ENCODE data around the gene ERG.
A peak's percentile ranks its signal among the peaks of the same experiment; 100 is the strongest.

Gene ERG

DNA sequence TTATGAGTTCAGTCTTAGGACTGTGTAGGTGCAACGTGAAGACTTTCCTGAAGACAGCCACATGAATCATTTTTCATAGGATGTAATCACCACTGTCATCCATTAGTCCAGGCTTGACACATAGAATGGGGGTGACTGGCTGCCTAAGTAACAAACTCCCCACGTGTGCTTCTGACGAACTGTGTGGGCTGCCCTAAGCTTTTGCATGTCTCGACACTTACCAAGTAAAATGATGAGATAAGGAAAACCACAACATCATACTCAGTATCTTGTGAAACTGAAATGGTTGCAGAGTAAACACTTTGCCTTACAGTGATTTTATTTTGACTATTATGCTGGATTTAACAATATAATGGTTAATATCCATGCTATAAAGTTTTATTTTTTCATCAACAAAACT, 19.5 kb downstream of the ERG start:
- no peak overlapping the region for H3K4me3 ChIP-seq
- peak overlapping the region in 6 of 21 experiments; percentile 20 to 76 (median 44) for H3K27ac ChIP-seq

DNA sequence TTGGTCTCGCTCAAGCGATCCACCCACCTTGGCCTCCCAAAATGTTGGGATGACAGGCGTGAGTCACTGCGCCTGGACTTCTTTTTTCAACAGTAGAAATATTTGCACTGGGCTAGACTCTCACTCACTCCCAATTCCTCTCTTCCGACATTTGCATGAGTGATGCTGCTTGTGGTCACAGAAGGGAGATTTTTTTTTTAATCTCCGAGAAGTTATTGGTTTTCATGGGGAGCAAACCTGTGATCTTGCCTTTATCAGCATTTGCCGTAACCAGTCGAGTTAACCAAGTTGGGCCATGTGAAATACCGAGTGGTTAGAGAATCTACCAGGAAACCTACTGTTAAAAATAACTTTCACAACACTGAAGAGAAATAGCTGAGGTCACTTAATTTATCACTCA, 21.1 kb downstream of the ERG start:
- H3K27ac ChIP-seq = peak overlapping the region in 3 of 21 experiments; percentile 3 to 76 (median 37)
- no peak overlapping the region for H3K4me3 ChIP-seq

DNA sequence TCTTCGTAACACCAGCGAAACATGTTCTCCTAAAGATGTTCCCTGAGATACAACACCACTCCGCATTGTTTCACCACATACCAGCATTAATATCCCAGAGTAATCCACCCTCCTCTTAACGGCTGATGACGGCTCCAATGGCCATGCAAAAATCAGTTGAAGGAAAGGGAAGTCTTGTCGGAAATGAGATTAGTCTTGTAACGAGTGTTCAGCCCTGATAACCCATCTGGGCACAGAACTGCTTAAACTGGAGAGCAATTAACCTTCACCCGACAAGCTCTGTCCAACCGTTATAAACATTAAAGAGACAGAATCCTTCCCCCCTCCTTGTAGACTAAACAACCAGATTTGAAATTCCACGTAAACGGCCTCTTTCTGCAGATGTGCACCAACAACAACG, 21.9 kb downstream of the ERG start:
- Histone ChIP-seq H3K27ac (peak overlapping the region in 11 of 21 experiments; percentile 8 to 76 (median 57)), H3K4me3 (no peak overlapping the region)

DNA sequence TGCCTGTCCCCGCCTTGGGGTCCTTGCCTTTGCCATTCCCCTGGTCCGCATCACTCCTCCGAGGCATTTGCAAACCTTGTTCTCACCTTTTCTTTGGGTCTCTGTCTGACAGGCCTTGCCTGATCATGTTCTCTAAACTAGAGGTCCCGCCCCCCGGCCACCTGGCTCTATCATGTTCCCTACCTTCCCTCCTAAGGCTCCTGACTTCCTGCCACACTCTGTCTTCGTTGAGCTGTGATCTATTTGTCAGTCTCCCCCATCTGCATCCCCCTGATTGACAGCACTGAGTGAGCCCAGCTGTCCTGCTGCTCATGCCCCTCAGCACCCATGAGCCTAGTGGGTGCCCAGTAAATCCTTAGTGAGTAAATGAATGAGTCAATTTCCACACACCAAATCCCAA, 22.8 kb downstream of the ERG start:
- Histone ChIP-seq H3K27ac (peak overlapping the region in 11 of 21 experiments; percentile 31 to 76 (median 57)), H3K4me3 (no peak overlapping the region)

DNA sequence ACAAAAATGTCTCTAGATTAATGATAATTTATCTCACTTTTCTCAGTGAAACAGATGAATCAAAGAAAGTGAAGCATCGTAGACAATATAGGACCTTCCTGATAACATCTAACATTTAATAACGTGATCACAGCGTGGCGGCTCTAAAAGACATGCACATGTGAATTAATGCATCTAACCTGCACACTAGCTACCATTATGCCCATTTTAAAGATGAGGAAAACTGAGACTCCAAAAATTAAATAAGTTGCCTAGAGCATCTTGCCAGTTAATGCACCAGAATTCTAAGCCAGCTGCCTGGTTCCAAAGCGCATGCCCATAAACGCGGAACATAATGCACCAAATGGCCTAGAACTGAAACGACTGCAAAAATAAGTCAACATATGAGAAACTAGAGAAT, 23.5 kb downstream of the ERG start:
- peak overlapping the region in 4 of 21 experiments; percentile 49 to 76 (median 66) for H3K27ac ChIP-seq

DNA sequence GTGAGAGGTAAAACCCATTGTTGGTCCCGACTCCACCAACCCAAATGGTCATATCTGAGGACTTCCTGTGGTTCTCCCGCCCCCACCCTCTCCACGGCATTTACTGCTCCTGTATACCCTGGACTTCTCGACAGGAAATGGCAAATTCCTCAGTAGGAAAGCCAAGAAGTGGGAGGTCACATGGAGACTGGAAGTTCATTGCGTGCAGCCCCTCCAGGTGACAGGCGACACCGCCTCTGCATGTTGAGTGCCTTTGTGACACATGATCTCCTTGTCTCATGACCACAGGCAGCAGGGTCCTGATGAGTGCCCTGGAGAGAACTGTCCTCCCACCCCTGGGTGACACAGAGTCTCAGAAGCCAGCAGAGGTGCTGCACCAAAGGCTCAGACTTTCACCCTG, 24.2 kb downstream of the ERG start:
- Histone ChIP-seq H3K4me3 (no peak overlapping the region), H3K27ac (peak overlapping the region in 7 of 21 experiments; percentile 14 to 76 (median 48))

More for the DNA sequence above, 23.5 kb downstream of the ERG start:
- H3K4me3 ChIP-seq = no peak overlapping the region

DNA sequence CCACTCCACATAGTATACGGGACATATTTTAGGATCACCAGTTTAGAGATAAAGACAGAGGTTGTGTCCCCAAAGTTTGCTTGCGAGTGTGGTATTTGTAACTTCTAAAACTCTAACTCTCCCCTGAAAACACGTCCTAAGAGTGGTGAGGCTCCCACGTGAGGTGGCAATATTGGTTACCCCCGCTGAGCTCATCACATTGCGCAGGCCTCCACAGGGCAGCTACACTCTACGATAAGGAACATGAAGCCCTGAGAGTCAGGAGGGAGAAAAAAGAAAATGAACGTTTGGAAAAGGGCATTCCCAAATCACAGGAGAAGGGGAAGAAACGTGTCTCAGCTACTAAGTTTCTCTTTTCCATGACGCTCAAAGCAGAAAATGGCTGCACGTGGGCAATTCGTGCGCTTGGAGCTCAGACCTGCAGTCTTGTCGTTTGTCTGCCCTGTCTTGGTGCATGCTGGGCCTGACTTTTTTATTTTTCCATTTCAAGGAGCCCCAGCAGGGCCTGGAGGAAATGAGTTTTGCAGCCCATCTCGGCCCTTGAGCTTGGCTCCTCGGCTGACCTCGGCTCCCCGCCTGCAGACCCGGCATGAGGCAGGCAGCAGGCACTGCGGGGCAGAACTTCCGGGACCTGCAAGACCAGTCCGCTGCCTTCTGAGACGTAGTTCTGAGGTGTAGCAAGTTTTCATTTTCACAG, 25.7 kb downstream of the ERG start:
- H3K27ac ChIP-seq = peak overlapping the region in 6 of 21 experiments; percentile 18 to 54 (median 24)
- no peak overlapping the region for H3K4me3 ChIP-seq

DNA sequence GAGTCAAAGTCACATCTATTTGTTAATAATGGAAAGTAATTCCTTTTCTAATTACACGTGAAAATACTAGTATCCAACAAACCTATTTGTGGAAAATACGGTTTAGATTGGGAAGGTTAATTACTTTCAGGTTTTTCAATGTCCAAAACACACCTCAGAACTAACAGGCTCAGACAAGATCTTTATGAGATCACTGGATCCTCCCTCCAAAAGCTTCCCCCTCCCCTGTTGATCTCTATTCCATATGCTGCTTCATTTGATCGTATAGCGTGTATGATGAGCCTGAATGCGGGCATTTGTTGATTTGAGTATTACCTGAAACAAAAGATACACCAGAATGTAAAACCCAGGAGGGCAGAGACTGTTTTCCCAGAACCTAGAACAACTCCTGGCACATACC, 26.5 kb downstream of the ERG start:
- H3K4me3 ChIP-seq = no peak overlapping the region
- H3K27ac ChIP-seq = peak overlapping the region in 5 of 21 experiments; percentile 19 to 54 (median 29)

DNA sequence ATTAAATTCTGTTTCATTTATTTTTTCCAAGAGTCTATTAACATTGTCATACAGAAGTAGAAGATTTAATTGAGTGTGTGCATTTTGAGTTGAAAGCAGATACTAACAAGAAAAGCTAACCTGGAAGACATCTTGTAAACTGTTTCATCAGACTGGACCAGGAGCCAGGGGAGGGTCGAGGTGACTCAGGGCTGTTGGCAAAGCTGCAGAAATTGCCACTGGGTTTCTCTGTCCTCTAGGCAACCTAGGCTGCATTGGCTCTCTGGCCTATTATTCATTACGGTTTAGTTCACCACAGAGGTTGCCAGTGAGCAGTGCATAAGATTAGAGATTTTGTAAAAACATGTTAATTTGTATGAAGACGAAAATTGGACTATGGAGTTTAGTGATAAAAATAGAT, 27.5 kb downstream of the ERG start:
- Histone ChIP-seq H3K4me3 (no peak overlapping the region), H3K27ac (peak overlapping the region in 1 of 21 experiments; percentile 2)

DNA sequence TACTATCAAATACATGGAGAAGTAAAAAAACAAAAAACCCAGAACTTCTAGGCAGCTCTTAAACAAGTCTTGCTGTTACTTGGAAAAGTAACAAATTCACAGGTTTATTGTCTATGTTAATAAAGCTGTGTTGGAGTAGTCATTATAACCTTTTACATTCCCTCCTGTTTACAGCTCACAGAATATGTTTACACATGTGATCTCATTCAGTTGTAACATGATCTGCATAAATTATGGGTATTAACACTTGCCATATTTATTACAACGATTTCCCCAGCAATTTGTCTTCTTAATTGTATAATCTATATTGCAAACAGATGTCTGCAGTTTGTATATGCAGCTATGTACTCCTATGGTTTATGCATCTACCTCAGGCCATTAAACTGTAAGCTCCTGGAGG, 28.6 kb downstream of the ERG start:
- no peak overlapping the region for H3K27ac ChIP-seq
- H3K4me3 ChIP-seq = no peak overlapping the region

DNA sequence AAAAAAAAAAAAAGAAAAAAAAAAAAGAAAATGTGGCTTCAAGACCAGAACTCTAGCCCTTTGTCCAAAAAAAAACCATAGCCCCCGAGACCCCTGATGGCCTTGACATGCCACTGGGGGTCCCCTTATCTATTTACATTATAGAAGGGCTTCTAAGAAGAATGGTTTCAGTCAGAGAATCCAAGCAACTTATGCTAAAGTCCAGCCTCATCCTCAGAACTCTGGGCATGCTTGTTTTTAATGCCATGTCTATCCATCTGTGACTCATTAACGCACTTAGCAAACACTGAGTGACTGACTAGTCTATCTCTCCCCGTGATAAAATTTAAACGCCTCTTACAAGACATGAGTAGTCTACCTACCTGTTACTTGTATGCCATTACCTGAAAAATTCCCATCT, 29.3 kb downstream of the ERG start:
- H3K4me3 ChIP-seq = no peak overlapping the region
- no peak overlapping the region for H3K27ac ChIP-seq

DNA sequence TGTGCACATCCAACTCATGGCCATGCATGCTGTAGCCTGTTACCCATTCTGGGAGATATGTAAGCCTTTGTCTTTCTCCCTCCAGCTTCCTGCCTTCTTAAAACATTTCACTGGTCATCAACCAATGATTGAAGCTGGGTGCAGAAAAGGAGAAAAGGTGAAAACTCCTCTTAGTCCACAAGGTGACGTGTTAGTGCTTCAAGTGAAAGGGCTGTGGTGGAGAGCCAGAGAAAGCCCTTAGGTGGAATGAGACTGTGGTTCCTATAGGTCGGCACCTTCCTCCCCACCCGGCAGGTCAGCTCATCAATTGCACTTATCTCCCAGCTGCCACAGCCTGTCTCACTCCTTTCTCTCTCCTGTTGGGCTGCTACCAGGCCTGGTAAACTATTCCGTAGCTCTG, 30.4 kb downstream of the ERG start:
- no peak overlapping the region for H3K4me3 ChIP-seq
- H3K27ac ChIP-seq = no peak overlapping the region

DNA sequence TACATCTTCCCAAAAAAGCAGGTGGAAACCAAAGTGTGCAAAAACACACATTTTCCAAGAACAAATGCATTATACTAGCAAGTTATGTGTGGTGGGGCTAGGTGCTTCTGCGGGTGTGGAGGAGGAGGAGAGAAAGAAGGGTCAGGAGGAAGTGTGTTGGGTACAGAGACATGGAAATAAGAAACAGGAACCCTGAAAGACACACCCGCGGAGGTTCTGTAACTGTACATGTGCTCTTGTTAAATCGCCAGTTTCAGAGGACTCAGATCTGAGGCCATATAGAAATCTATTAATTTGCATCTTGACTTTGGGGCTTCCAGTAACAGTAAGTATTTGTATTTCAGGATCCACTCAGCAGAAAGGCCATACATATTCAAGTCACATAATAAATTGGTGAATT, 30.9 kb downstream of the ERG start:
- Histone ChIP-seq H3K27ac (no peak overlapping the region), H3K4me3 (no peak overlapping the region)

DNA sequence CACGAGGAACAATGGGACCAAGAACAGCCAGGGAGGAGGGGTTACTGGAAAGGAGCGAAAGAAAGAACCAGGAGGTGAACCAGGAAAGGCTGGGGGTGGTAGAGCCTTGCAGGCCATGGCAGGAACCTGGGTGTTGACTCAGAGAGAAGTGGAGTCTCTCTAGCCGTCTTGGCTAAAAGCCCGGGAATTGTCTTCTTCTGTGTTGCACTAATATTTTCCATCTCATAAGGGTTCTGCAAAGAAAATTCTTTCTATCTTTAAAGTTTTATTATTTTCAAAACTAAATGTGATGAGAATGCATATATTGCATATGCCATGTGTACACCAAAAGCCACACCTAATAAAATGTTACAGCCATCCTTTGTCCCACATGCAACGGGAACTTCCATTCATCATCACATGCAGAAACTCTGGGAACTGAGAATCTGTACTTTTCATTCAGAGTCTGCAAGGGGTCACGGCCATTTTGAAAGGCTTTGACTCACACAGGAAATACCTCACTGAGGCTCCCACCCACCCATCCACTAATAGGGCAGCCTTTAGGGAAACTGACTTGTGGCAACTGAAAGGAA, 38.0 kb downstream of the ERG start:
- Histone ChIP-seq H3K4me3 (no peak overlapping the region), H3K27ac (peak overlapping the region in 13 of 21 experiments; percentile 4 to 67 (median 51))

DNA sequence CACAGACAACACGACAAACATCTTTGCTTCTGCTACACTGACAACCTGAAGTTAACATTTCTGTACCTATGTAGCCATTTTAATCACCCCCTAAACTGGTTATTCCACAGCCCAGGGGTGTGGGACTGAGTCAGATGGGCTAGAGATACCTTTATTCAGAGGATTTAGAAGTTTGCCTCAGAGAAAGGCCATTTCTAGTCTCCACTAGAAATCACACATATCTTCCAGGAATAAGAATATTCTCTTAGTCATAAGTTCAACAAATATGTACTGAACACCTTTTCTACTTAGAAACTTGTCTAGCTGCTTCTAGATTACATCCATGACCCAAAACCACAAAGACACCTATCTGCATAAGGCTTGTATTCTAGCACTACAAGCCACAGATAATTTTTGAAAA, 38.8 kb downstream of the ERG start:
- Histone ChIP-seq H3K27ac (peak overlapping the region in 7 of 21 experiments; percentile 45 to 67 (median 52)), H3K4me3 (no peak overlapping the region)

DNA sequence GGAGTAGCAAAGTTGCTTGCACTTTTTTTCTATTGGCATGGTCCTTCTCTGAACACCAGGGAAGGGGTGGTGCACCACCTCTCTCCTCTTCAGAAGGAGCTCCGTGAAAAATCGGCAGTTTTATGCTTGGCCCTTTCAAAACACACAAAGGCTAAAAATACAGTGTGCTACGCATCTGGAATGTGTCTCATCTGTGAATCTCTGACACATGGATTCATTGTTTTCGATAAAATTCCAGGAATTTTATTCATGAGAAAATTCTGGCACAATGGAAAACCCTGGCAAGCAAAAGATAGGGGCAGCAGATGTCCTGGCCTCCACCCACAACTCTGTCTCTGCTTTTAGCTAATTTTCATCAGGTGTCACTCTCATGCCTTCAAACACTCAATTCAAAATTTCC, 42.9 kb downstream of the ERG start:
- no peak overlapping the region for H3K27ac ChIP-seq
- no peak overlapping the region for H3K4me3 ChIP-seq

DNA sequence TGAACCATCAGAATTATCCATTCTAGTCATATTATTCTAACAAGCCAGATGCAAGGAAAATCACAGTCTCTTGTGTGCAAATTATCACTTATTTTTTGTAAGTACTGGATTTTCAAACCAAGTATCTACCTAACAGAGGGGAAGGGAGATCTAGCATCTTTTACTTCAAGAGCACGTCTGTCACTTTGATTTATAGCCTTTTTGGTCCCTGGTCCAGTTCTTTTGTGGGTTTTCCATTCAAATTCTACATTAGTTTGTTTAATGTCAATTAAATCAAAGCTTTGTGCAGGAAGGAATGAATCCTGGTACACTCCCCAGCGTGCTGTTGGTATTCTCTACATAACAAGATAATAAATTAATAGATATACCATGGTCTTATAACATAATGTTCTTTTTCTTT, 43.6 kb downstream of the ERG start:
- Histone ChIP-seq H3K4me3 (no peak overlapping the region), H3K27ac (no peak overlapping the region)

DNA sequence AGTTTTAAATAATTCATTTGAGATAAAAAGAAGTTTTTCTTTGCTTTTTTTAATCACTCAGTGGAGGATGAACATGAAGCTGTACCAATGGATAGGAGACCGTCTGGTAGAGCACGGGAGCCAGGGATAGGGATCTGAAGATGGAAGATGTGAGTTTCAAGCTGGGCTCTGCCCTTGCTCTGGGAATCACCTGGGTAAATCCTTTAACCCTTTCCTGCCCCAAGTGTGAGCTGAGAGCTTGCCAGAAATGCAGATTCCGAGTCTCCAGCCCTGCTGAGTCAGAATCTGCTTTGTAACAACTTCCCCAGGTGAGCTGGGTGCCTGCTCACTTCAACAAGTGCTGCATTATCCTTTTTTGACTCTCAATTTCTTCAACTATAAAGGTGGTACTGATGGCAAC, 44.1 kb downstream of the ERG start:
- Histone ChIP-seq H3K4me3 (no peak overlapping the region), H3K27ac (no peak overlapping the region)

DNA sequence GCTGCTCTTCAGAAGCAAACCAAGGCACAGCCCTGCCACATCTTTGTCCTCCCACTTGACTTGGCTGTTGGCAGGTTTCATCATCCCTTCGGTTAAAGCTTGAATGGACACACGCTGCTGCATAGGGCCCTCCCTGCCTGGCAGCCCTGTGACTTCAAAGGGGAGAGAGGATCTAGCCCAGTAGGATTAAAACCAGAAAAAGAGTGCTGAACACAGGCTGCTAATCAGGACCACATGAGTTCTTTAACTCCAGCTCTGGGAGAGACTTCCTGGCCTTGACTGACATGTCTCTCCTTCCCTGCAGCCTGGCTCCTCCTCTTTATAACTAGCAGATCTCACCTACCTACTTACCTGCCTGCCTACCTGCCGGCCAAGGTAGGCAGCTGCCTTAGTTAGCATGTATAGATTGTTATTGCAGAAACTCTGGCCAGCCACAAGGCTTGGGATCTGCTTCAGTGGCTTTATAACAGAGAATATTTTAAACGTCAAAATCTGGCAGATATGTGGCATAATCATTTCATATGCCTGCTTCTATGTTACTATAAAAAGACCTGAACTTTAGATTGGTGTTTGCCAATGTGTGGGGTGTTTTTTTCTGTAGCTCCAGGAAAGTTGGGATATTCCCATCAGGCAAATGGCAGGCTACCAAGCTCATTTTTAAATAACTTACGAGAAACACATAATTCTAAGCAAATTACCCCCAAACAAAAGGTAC, 49.4 kb downstream of the ERG start:
- H3K27ac ChIP-seq = no peak overlapping the region
- no peak overlapping the region for H3K4me3 ChIP-seq

DNA sequence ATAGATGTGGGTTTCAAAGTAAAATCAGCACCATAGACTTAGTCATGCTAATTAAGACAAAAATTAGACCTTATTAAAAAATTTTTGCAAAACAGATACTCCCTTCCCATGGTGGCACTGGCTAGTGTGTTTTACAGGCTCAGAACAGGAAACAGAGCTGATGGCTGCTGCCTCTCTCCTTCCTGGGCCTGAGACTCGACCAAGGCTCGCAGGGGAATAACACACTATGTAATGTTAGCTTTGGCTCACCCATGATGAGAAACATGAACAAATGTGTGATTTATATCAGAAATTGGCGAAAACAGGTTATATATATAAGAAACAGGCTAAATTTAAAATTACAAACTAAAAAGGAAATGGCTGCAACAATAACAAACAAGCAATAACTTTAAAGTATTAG, 50.7 kb downstream of the ERG start:
- no peak overlapping the region for H3K4me3 ChIP-seq
- no peak overlapping the region for H3K27ac ChIP-seq

DNA sequence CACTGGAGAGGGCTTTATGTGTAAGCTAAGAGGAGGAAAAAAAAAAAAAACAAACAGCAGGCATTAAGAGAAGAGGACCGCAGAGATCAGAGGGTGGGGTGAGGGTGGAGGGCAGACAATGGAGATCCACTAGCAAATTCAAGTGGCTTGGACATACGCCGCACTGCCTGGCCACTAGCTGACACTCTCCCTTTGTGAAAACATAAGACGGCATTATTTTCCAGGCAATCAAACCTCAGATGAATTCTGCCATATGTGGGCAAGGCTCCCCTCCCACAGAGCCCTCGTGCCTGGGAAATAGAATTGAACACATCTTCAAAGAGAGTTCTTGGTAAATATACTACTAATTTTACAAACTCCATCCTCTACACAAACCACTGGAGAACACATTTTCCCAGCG, 53.6 kb downstream of the ERG start:
- H3K27ac ChIP-seq = no peak overlapping the region

More for the DNA sequence above, 53.6 kb downstream of the ERG start:
- no peak overlapping the region for H3K4me3 ChIP-seq

Data from skin epidermis (tissue), 12 donors.